Pancreas (tissue), 10 donors: Measurements from ENCODE around the gene HDGFL3. TPM values are rescaled to one million over a fixed set of nuclear protein-coding genes. Genes with fewer than 3 reads are reported as not detected.

Source experiments
- ATAC-seq, 4 donors: fragments of 200-7000 bp; cut with Tn5 transposase; one replicate each; pipeline versions ENCODE4 v1.8.0 to v1.9.1; 2020; ENCODE audit warnings: mild to moderate bottlenecking in 4 of 4, moderate library complexity in 4 of 4
- DNase-seq, 6 donors: peaks; one replicate each; pipeline ENCODE4 v3.0.0-alpha.2; 2020
- FAIRE-seq: peaks from 2 replicates; lab custom pipeline; 2012; peaks lifted over from hg19 to GRCh38; lab: Jason Lieb, UNC
- H3K27ac ChIP-seq, 4 donors: fragments of 200-600 bp; sonication (generic); 1 replicate in 3 of 4; 2 replicates in 1 of 4; pipeline versions ENCODE4 v1.5.0 to v1.8.0; 2020
- H3K27me3 ChIP-seq, 4 donors: fragments of 200-600 bp; one replicate each; pipeline ENCODE4 v1.8.0; 2021
- H3K36me3 ChIP-seq, 3 donors: fragments of 200-600 bp; sonication (generic) in 1 of 3; one replicate each; pipeline versions ENCODE4 v1.5.0 to v1.8.0; 2020 to 2021
- H3K4me1 ChIP-seq, 3 donors: fragments of 200-600 bp; one replicate each; pipeline ENCODE4 v1.8.0; 2021
- H3K4me3 ChIP-seq, 4 donors: fragments of 200-600 bp; sonication (generic) in 2 of 4; one replicate each; pipeline versions ENCODE4 v1.5.0 to v1.8.0; 2020 to 2021
- H3K9me3 ChIP-seq, 4 donors: fragments of 200-600 bp; one replicate each; pipeline ENCODE4 v1.8.0; 2021
- WGBS, 2 donors: extraction: QIAGEN DNeasy Blood & Tissue Kit; methylation state at CpG; one replicate each; pipeline ENCODE4 v1.1.7; 2013; 5-methylcytosine and 5-hydroxymethylcytosine counted together
- intact Hi-C, 3 donors: fragments of 100-400 bp; cut with DNase I; formaldehyde crosslinking; loops; one replicate each; pipeline versions ENCODE4 v1.11.1 to v1.14.2; 2022
- polyA plus RNA-seq, 2 donors: library from polyadenylated mRNA; stranded (reverse); fragments of 200-250 nt; gene quantifications; one replicate each; pipeline ENCODE4 v1.2.3, GENCODE V29; 2013
- total RNA-seq, 6 donors: library from RNA; stranded (reverse); fragmentation: NEBNext Ultra II Directional in 4 of 6; extraction: Animal tissue kit (Norgen Biotek cat#: 25700) in 4 of 6; gene quantifications; one replicate each; pipeline versions ENCODE4 v1.2.1 to v1.2.4, GENCODE V29; 2021 to 2023
- TF ChIP-seq, protein P1 (sequence below), 4 donors: fragments of 200-600 bp; sonication (generic) in 3 of 4; IDR thresholded peaks; one replicate each; pipeline versions ENCODE4 v1.5.0 to v1.8.0; 2021; ENCODE audit warnings: antibody characterized with exemption in 4 of 4
- donor health status: healthy with polysubstance abuse.
- donor health status: DM: no; HTN: no; CAD: no; lungs with moderate emphysema.
- donor health status: DM: no; HTN: no; CAD: no.
- donor health status: control.
- donor health status: control.
- donor health status: Bipolar disorder and iron deficiency.
- donor health status: DM: yes; HTN: yes; CAD: no.
- donor health status: DM: no; HTN: no; CAD: no.
- donor health status: DM: no; HTN: no; CAD: no.
- donor health status: DM: yes; HTN: yes; CAD: no.

HDGFL3 gene
- total and polyA plus RNA-seq, 8 donors = 3.0 to 17.2 (median 7.9) TPM

DNA sequence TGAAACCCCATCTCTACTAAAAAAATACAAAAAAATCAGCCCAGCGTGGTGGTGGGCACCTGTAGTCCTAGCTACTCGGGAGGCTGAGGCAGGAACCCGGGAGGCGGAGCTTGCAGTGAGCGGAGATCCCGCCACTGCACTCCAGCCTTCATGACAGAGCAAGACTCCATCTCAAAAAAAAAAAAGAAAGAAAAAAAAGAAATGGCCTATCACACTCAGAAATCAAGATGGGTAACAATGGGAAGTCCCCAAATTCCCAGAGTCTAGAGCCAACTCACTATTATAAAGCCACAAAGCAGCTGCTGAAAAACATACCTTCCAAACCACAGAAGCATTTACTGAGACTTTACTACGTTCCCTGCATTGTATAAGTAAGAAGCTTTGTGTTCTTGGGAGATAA lies 7.5 kb downstream of the HDGFL3 start:
- no peak for DNase-seq
- no peaks in the 10 kb centered on the region for H3K27me3 ChIP-seq
- no peaks in the 10 kb centered on the region for H3K9me3 ChIP-seq
- WGBS, 2 donors = 93 to 95% methylated on average over 7 of the region's 7 CpGs
- no peak overlapping the region for H3K27ac ChIP-seq
- no peak overlapping the region for H3K4me3 ChIP-seq
- H3K36me3 ChIP-seq = no peaks in the 10 kb centered on the region
- intact Hi-C loops = no loop called here
- no peak for ATAC-seq
- TF ChIP-seq, protein P1, sequence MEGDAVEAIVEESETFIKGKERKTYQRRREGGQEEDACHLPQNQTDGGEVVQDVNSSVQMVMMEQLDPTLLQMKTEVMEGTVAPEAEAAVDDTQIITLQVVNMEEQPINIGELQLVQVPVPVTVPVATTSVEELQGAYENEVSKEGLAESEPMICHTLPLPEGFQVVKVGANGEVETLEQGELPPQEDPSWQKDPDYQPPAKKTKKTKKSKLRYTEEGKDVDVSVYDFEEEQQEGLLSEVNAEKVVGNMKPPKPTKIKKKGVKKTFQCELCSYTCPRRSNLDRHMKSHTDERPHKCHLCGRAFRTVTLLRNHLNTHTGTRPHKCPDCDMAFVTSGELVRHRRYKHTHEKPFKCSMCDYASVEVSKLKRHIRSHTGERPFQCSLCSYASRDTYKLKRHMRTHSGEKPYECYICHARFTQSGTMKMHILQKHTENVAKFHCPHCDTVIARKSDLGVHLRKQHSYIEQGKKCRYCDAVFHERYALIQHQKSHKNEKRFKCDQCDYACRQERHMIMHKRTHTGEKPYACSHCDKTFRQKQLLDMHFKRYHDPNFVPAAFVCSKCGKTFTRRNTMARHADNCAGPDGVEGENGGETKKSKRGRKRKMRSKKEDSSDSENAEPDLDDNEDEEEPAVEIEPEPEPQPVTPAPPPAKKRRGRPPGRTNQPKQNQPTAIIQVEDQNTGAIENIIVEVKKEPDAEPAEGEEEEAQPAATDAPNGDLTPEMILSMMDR (IDR thresholded peaks at IDR 0.05) = no peak
- H3K4me1 ChIP-seq = peaks cover 0 to 7% (median 3%) of the 10 kb centered on the region in 3 donors
- FAIRE-seq = no peak

DNA sequence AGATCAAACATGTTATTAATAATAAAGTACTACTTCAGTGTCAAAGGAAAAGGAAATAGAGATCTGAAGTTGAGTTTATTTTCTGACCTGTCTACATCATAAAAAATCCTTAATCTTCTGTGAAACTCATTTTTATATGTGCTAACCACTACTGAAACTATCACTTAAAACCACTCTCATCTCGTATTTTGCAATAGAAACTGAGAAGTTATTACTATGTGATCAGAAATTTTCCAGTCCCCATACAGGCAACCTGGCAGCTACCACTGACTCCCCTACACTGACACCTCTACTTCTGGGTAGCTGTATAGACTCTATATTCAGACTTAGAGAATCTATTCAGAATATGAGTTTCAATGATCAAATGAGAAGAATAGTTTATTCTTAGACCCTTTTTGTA lies 8.3 kb downstream of the HDGFL3 start:
- intact Hi-C loops = no loop called here
- no peak for DNase-seq
- FAIRE-seq = no peak
- Histone ChIP-seq H3K4me3 (no peak overlapping the region), H3K27me3 (no peaks in the 10 kb centered on the region), H3K4me1 (no peaks in the 10 kb centered on the region), H3K36me3 (no peaks in the 10 kb centered on the region), H3K27ac (no peak overlapping the region), H3K9me3 (no peaks in the 10 kb centered on the region)
- WGBS, 2 donors = 77 to 80% methylated on average over 1 of the region's 1 CpG
- ATAC-seq = no peak
- TF ChIP-seq, protein P1 (IDR thresholded peaks at IDR 0.05) = no peak

DNA sequence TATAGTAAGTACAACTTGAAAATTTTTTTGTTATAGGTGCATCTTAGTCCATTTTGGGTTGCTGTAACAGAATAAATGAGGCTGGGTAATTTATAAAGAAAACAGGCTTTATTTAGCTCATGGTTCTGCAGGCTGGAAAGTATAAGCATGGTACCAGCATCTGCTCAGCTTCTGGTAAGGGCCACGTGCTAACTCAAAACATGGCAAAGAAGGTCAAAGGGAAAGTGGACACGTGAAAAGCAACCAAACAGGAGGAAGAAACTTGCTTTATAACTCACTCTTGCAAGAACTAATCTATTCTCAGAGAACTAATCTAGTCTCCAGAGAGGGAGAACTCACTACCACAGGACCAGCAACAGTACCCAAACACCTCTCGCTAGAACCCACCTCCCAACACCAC lies 9.1 kb downstream of the HDGFL3 start:
- no peak for FAIRE-seq
- Histone ChIP-seq H3K27ac (no peak overlapping the region), H3K4me3 (no peak overlapping the region), H3K36me3 (no peaks in the 10 kb centered on the region), H3K9me3 (no peaks in the 10 kb centered on the region), H3K4me1 (no peaks in the 10 kb centered on the region), H3K27me3 (no peaks in the 10 kb centered on the region)
- 79 to 81% methylated on average over 3 of the region's 3 CpGs for WGBS, 2 donors
- no peak for ATAC-seq
- no peak for DNase-seq
- intact Hi-C loops = no loop called here
- TF ChIP-seq, protein P1 (IDR thresholded peaks at IDR 0.05) = no peak

DNA sequence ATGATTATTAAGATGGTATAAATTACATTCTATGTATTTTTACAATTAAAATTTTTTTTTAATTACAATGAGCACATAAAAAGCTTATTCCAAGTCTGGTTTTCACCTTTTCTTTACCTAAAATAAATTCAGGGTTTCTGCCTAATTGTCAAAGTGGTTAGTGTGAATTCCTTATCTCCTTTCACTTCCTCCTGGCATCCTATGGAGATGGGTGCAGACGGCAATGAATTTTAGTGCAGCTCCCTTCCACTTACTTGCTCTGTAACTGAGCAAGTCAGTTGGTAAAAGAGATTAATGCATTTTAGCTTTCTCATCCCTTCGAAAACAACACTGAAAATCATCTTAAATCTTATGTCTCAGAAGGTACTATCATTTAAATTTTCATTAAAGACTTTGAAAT lies 13.1 kb downstream of the HDGFL3 start:
- no peak for ATAC-seq
- Histone ChIP-seq H3K27ac (no peak overlapping the region), H3K36me3 (no peaks in the 10 kb centered on the region), H3K4me3 (no peak overlapping the region), H3K9me3 (peaks cover 0 to 2% (median 0%) of the 10 kb centered on the region in 4 donors), H3K4me1 (peaks cover 0 to 3% (median 0%) of the 10 kb centered on the region in 3 donors), H3K27me3 (no peaks in the 10 kb centered on the region)
- TF ChIP-seq, protein P1 (IDR thresholded peaks at IDR 0.05) = no peak
- FAIRE-seq = no peak
- no peak for DNase-seq
- intact Hi-C loops = no loop called here
- WGBS, 2 donors = 77 to 83% methylated on average over 2 of the region's 2 CpGs

DNA sequence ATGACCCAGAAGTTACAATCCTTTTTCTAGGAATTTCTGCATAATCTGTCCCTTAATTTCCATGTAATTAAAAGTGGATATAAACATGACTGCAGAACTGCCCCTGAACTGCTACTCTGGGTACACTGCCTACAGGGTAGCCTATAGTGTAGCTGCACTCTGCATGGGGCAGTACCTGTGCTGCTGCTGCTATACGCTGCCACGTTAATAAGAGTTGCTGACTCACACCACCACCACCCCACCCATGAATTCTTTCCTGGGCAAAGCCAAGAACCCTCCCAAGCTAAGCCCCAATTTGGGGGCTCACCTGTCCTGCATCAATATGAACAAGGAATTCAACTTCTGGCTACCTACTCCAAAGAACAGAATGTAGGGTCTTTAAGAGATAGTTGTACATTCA lies 13.9 kb downstream of the HDGFL3 start:
- DNase-seq = no peak
- no peak overlapping the region for H3K4me3 ChIP-seq
- intact Hi-C loops = no loop called here
- H3K36me3 ChIP-seq = no peaks in the 10 kb centered on the region
- no peaks in the 10 kb centered on the region for H3K27me3 ChIP-seq
- FAIRE-seq = no peak
- WGBS, 2 donors = 95 to 98% methylated on average over 2 of the region's 2 CpGs
- no peak for ATAC-seq
- H3K27ac ChIP-seq = no peak overlapping the region
- TF ChIP-seq, protein P1 (IDR thresholded peaks at IDR 0.05) = no peak
- peaks cover 0 to 3% (median 0%) of the 10 kb centered on the region in 3 donors for H3K4me1 ChIP-seq
- peaks cover 0 to 2% (median 0%) of the 10 kb centered on the region in 4 donors for H3K9me3 ChIP-seq
